BE2C (cell line): ENCODE measurements around the gene UBE3A.

Source experiments
- DNase-seq: peaks from one replicate; pipeline ENCODE4 v3.0.0-alpha.2; 2020
- H3K27me3 ChIP-seq: fragments of 250-450 bp; sonication (Bioruptor Pico); 2 replicates; pipeline ENCODE4 v1.5.1; 2020; ENCODE audit warnings: mild to moderate bottlenecking
- H3K36me3 ChIP-seq: fragments of 250-450 bp; sonication (Bioruptor Pico); 2 replicates; pipeline ENCODE4 v1.5.1; 2020; ENCODE audit warnings: mild to moderate bottlenecking
- H3K4me1 ChIP-seq: fragments of 250-450 bp; sonication (Bioruptor Pico); 2 replicates; pipeline ENCODE4 v1.5.1; 2020
- H3K4me3 ChIP-seq: 2 replicates; pipeline ENCODE4 v1.5.1; 2011; ENCODE audit warnings: low read depth, low read length
- H3K9me3 ChIP-seq: fragments of 250-450 bp; sonication (Bioruptor Pico); 2 replicates; pipeline ENCODE4 v1.5.1; 2020
- TF ChIP-seq, protein P1 (sequence below): IDR thresholded peaks from 2 replicates; pipeline ENCODE4 v1.5.1; 2012; ENCODE audit warnings: mild to moderate bottlenecking, low read depth, low read length

Gene UBE3A

GRCh38 chr15:25435474-25436243 lies 3.2 kb downstream of the UBE3A start:
- Histone ChIP-seq H3K4me1 (no peaks in the 10 kb centered on the region), H3K9me3 (no peaks in the 10 kb centered on the region), H3K27me3 (no peaks in the 10 kb centered on the region), H3K4me3 (no peak overlapping the region), H3K36me3 (peaks cover 17% of the 10 kb centered on the region)
- no peak for DNase-seq
- TF ChIP-seq, protein P1, sequence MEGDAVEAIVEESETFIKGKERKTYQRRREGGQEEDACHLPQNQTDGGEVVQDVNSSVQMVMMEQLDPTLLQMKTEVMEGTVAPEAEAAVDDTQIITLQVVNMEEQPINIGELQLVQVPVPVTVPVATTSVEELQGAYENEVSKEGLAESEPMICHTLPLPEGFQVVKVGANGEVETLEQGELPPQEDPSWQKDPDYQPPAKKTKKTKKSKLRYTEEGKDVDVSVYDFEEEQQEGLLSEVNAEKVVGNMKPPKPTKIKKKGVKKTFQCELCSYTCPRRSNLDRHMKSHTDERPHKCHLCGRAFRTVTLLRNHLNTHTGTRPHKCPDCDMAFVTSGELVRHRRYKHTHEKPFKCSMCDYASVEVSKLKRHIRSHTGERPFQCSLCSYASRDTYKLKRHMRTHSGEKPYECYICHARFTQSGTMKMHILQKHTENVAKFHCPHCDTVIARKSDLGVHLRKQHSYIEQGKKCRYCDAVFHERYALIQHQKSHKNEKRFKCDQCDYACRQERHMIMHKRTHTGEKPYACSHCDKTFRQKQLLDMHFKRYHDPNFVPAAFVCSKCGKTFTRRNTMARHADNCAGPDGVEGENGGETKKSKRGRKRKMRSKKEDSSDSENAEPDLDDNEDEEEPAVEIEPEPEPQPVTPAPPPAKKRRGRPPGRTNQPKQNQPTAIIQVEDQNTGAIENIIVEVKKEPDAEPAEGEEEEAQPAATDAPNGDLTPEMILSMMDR, result no peak

DNA sequence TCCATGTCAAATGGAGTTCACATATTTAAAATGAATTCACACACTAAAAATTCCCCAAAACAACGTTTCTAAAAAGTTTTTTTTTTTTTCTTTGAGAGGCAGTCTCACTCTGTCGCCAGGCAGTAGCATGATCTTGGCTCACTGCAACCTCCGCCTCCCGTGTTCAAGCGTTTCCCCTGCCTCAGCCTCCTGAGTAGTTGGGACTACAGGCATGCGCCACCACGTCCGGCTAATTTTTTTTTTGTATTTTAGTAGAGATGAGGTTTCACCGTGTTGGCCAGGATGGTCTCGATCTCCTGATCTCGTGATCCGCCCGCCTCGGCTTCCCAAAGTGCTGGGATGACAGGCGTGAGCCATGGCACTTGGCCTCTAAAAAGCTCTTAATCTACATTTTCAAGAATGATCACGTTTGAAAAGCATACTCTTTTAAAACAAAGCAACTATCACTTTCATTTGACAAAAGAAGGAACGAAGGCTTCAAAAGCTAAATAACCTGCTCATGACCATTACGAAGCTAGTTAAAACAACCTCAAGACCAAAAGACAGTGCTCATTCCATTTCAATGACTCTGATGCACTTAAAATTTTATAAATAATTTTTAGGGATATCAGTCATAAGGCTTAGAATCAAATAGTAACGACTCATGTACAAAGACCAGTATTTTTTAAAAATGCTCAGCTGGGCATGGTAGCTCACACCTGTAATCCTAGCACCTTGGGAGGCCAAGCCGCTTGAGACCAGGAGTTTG lies 5.5 kb downstream of the UBE3A start:
- Histone ChIP-seq H3K4me1 (no peaks in the 10 kb centered on the region), H3K4me3 (no peak overlapping the region), H3K27me3 (no peaks in the 10 kb centered on the region), H3K9me3 (no peaks in the 10 kb centered on the region), H3K36me3 (peaks cover 13% of the 10 kb centered on the region)
- no peak for DNase-seq
- TF ChIP-seq, protein P1, result no peak

GRCh38 chr15:25431836-25432561 lies 6.8 kb downstream of the UBE3A start:
- Histone ChIP-seq H3K9me3 (no peaks in the 10 kb centered on the region), H3K36me3 (peaks cover 13% of the 10 kb centered on the region), H3K27me3 (no peaks in the 10 kb centered on the region), H3K4me3 (no peak overlapping the region), H3K4me1 (no peaks in the 10 kb centered on the region)
- DNase-seq, result no peak
- TF ChIP-seq, protein P1, result no peak

DNA sequence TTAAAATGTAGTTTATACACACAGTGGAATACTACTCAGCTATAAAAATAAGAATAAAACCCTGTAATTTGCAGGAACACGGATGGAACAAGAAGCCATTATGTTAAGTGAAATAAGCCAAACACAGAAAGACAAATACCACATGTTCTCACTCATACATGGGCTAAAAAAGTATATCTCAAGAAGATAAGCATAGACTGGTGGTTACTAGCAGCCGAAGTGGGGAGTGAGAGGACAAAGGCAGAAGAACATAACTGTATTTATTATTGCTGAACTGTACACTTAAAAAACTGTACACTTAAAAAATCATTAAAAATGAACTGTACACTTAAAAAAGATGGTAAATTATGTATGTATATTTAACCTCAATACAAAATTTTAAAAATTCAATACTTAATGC lies 11.0 kb downstream of the UBE3A start:
- Histone ChIP-seq H3K4me3 (no peak overlapping the region), H3K4me1 (no peaks in the 10 kb centered on the region; the same call in 1 of the 2 replicates), H3K36me3 (peaks cover 6% of the 10 kb centered on the region), H3K27me3 (no peaks in the 10 kb centered on the region), H3K9me3 (no peaks in the 10 kb centered on the region)
- TF ChIP-seq, protein P1, result no peak
- no peak for DNase-seq

DNA sequence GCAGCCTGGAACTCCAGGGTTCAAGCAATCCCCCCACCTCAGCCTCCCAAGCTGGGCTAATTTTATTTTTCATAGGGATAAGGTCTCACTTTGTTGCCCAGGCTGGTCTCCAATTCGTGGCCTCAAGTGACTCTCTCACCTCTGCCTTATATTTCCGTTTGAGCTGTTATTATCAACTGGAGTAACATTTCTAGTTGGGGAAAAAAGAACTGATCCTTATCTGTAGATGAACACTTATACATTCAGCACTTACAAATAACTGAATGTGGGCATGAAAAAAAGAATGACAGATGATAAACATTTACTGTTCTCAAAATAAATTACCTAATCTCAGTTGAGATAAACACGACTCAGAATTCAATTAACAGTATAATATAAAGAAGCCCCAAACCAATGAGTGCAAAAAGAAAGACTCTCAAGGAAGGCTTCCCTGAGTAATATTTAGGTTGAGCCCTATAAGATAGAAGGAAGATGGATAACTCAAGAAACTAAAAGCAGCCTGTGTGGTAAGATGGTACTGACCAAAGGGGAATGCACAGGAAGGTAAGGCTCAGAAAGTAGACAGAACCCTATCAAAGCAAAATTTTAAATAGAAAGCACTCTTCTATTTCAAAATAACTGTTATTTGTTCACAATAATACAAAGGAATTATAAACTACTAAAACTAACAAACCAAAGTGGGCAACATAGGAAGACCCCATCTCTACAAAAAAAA lies 11.8 kb downstream of the UBE3A start:
- peaks cover 2% of the 10 kb centered on the region; the same call in 1 of the 2 replicates for H3K4me1 ChIP-seq
- H3K4me3 ChIP-seq, result no peak overlapping the region
- peaks cover 6% of the 10 kb centered on the region for H3K36me3 ChIP-seq
- DNase-seq, result no peak
- TF ChIP-seq, protein P1, result no peak
- no peaks in the 10 kb centered on the region for H3K27me3 ChIP-seq
- no peaks in the 10 kb centered on the region for H3K9me3 ChIP-seq
